H1 (cell line): Measurements from ENCODE around the gene BLNK. TPM values are rescaled to one million over a fixed set of nuclear protein-coding genes. Genes with fewer than 3 reads are reported as not detected.

Experiments
- CTCF ChIA-PET: fragments of 300-600 bp; sonication (Branson Sonifier 250); formaldehyde crosslinking; loops from one replicate; lab custom pipeline; 2021; ENCODE audit not compliant: partially characterized antibody; lab: Charles Lee
- POLR2A ChIA-PET: fragments of 300-600 bp; sonication (Branson Sonifier 250); formaldehyde crosslinking; loops from one replicate; lab custom pipeline; 2021; ENCODE audit warnings: inconsistent platforms; ENCODE audit not compliant: partially characterized antibody; lab: Charles Lee
- DNase-seq, 2 experiments: peaks; one replicate each; pipeline versions ENCODE4 v3.0.0 to v3.0.0-alpha.2; 2010 to 2022; ENCODE audit warnings: low spot score in 2 of 2, low read depth in 1 of 2, mixed read lengths in 1 of 2
- FAIRE-seq: peaks from 2 replicates; lab custom pipeline; 2011; peaks lifted over from hg19 to GRCh38; lab: Jason Lieb, UNC
- H2AFZ ChIP-seq: 2 replicates; pipeline ENCODE4 v1.8.1; 2012; ENCODE audit warnings: low read length, inconsistent platforms
- H2AK5ac ChIP-seq: 2 replicates; pipeline ENCODE4 v1.6.1; 2013; ENCODE audit warnings: low read depth, low read length
- H2BK120ac ChIP-seq: replicated peaks from 2 replicates; pipeline ENCODE3; 2013; ENCODE audit warnings: low read depth, low read length, inconsistent platforms
- H2BK12ac ChIP-seq: 2 replicates; pipeline ENCODE4 v1.6.1; 2013; ENCODE audit warnings: low read depth, low read length
- H2BK15ac ChIP-seq: 2 replicates; pipeline ENCODE4 v1.6.1; 2013; ENCODE audit warnings: low read length
- H2BK20ac ChIP-seq: 2 replicates; pipeline ENCODE4 v1.6.1; 2013; ENCODE audit warnings: low read length
- H2BK5ac ChIP-seq: 2 replicates; pipeline ENCODE4 v1.6.1; 2013; ENCODE audit warnings: low read depth, low read length
- H3K14ac ChIP-seq: 2 replicates; pipeline ENCODE4 v1.6.1; 2013; ENCODE audit warnings: inconsistent platforms; ENCODE audit not compliant: insufficient read length
- H3K18ac ChIP-seq: 2 replicates; pipeline ENCODE4 v1.6.1; 2013; ENCODE audit warnings: low read length; ENCODE audit errors: extremely low read depth
- H3K23ac ChIP-seq: 2 replicates; pipeline ENCODE4 v1.6.1; 2013; ENCODE audit warnings: inconsistent platforms; ENCODE audit not compliant: insufficient read length
- H3K23me2 ChIP-seq: 2 replicates; pipeline ENCODE4 v1.6.1; 2013; ENCODE audit warnings: low read depth, low read length
- H3K27ac ChIP-seq: 2 replicates; pipeline ENCODE4 v1.6.1; 2011; ENCODE audit warnings: low read depth, low read length, inconsistent platforms
- H3K27me3 ChIP-seq, 4 experiments: replicated peaks in 1 of 4; 1 replicate in 1 of 4; 2 replicates in 3 of 4; pipeline versions ENCODE4 v1.6.1 to v1.8.1; 2011 to 2013; ENCODE audit warnings: low read length in 3 of 4, mild to moderate bottlenecking in 3 of 4, inconsistent platforms in 2 of 4, mixed read lengths in 2 of 4, moderate library complexity in 1 of 4; ENCODE audit not compliant: control insufficient read depth in 3 of 4, insufficient read depth in 3 of 4; ENCODE audit errors: extremely low read depth in 1 of 4
- H3K36me3 ChIP-seq, 4 experiments: 2 replicates each; pipeline versions ENCODE4 v1.6.1 to v1.8.1; 2011 to 2013; ENCODE audit warnings: mild to moderate bottlenecking in 4 of 4, low read length in 3 of 4, moderate library complexity in 2 of 4, control low read depth in 1 of 4, inconsistent platforms in 1 of 4; ENCODE audit not compliant: insufficient read depth in 4 of 4, control insufficient read depth in 2 of 4
- H3K4ac ChIP-seq: replicated peaks from 2 replicates; pipeline ENCODE3; 2013; ENCODE audit warnings: low read length, low read depth, mixed read lengths, inconsistent platforms; ENCODE audit not compliant: insufficient read length
- H3K4me1 ChIP-seq, 4 experiments: replicated peaks in 1 of 4; 1 replicate in 1 of 4; 2 replicates in 3 of 4; pipeline versions ENCODE4 v1.6.1 to v1.8.1; 2011 to 2013; ENCODE audit warnings: low read length in 3 of 4, inconsistent platforms in 2 of 4, mixed read lengths in 1 of 4; ENCODE audit not compliant: insufficient read depth in 4 of 4, control insufficient read depth in 3 of 4
- H3K4me2 ChIP-seq, 2 experiments: 2 replicates each; pipeline versions ENCODE4 v1.6.1 to v1.8.1; 2011 to 2013; ENCODE audit warnings: low read depth in 2 of 2, low read length in 2 of 2, control low read depth in 1 of 2, inconsistent platforms in 1 of 2, mild to moderate bottlenecking in 1 of 2; ENCODE audit not compliant: insufficient read depth in 1 of 2
- H3K4me3 ChIP-seq, 4 experiments: fragments of 200-600, 300-600 bp in 1 of 4; sonication (generic), shearing (Covaris generic), sonication (Bioruptor Twin) in 1 of 4; 2 replicates each; pipeline versions ENCODE4 v1.5.1 to v1.8.1; 2011 to 2016; ENCODE audit warnings: low read length in 4 of 4, low read depth in 3 of 4, control low read depth in 2 of 4, inconsistent platforms in 2 of 4, mild to moderate bottlenecking in 2 of 4, mixed read lengths in 1 of 4, moderate library complexity in 1 of 4; ENCODE audit not compliant: insufficient read depth in 2 of 4; ENCODE audit errors: extremely low read depth in 1 of 4
- H3K56ac ChIP-seq: replicated peaks from 2 replicates; pipeline ENCODE3; 2013; ENCODE audit warnings: low read depth, mild to moderate bottlenecking, mixed read lengths, low read length, inconsistent platforms; ENCODE audit not compliant: insufficient read length
- H3K79me1 ChIP-seq: 2 replicates; pipeline ENCODE4 v1.6.1; 2013; ENCODE audit warnings: low read depth, low read length, control low read depth
- H3K79me2 ChIP-seq, 2 experiments: 2 replicates each; pipeline versions ENCODE4 v1.6.1 to v1.8.1; 2012 to 2013; ENCODE audit warnings: low read length in 2 of 2, mild to moderate bottlenecking in 2 of 2, inconsistent platforms in 1 of 2; ENCODE audit not compliant: insufficient read depth in 2 of 2, control insufficient read depth in 1 of 2
- H3K9ac ChIP-seq, 4 experiments: replicated peaks in 1 of 4; 1 replicate in 1 of 4; 2 replicates in 3 of 4; pipeline versions ENCODE4 v1.6.1 to v1.8.1; 2011 to 2013; ENCODE audit warnings: low read depth in 3 of 4, low read length in 3 of 4, control low read depth in 2 of 4, mild to moderate bottlenecking in 2 of 4, moderate library complexity in 2 of 4, inconsistent platforms in 1 of 4; ENCODE audit errors: extremely low read depth in 1 of 4
- H3K9me3 ChIP-seq, 2 experiments: 2 replicates each; pipeline versions ENCODE4 v1.6.1 to v1.8.1; 2012 to 2013; ENCODE audit warnings: mild to moderate bottlenecking in 2 of 2, moderate library complexity in 2 of 2, control low read depth in 1 of 2, inconsistent platforms in 1 of 2, low read depth in 1 of 2, low read length in 1 of 2, mixed read lengths in 1 of 2; ENCODE audit not compliant: insufficient read depth in 2 of 2
- H4K20me1 ChIP-seq, 2 experiments: replicated peaks in 1 of 2; 2 replicates each; pipeline versions ENCODE3 to v1.8.1; 2011 to 2013; ENCODE audit warnings: inconsistent platforms in 2 of 2, low read length in 2 of 2, mild to moderate bottlenecking in 1 of 2; ENCODE audit not compliant: insufficient read depth in 2 of 2, control insufficient read depth in 1 of 2
- H4K5ac ChIP-seq: 2 replicates; pipeline ENCODE4 v1.6.1; 2013; ENCODE audit warnings: low read length, low read depth, mixed read lengths, inconsistent platforms; ENCODE audit not compliant: insufficient read length
- H4K8ac ChIP-seq: 2 replicates; pipeline ENCODE4 v1.8.0; 2013; ENCODE audit warnings: mild to moderate bottlenecking, moderate library complexity, low read length, inconsistent platforms; ENCODE audit not compliant: insufficient read depth; ENCODE audit errors: extremely low read depth
- H4K91ac ChIP-seq: replicated peaks from 2 replicates; pipeline ENCODE3; 2013; ENCODE audit warnings: low read length, mixed read lengths, inconsistent platforms; ENCODE audit not compliant: insufficient read length
- CEBPB ChIP-seq: IDR thresholded peaks from 2 replicates; pipeline ENCODE4 v1.6.1; 2012; ENCODE audit warnings: low read depth, low read length
- EGR1 ChIP-seq: IDR thresholded peaks from 2 replicates; pipeline ENCODE4 v1.6.1; 2011; ENCODE audit warnings: low read depth, low read length, borderline replicate concordance
- RAD21 ChIP-seq, 2 experiments: IDR thresholded peaks in 1 of 2; conservative IDR thresholded peaks in 1 of 2; 2 replicates each; pipeline ENCODE4 v1.6.1; 2011; ENCODE audit warnings: low read depth in 2 of 2, low read length in 2 of 2, improper control_type of control experiment in 1 of 2, inconsistent platforms in 1 of 2, mild to moderate bottlenecking in 1 of 2, moderate library complexity in 1 of 2
- RFX5 ChIP-seq: IDR thresholded peaks from 2 replicates; pipeline ENCODE4 v1.6.1; 2011; ENCODE audit warnings: low read depth, low read length, improper control_type of control experiment, borderline replicate concordance
- SP1 ChIP-seq: IDR thresholded peaks from 2 replicates; pipeline ENCODE4 v1.6.1; 2011; ENCODE audit warnings: low read depth, low read length
- TEAD4 ChIP-seq: IDR thresholded peaks from 2 replicates; pipeline ENCODE4 v1.6.1; 2012; ENCODE audit warnings: low read depth, low read length, inconsistent platforms, mixed read lengths
- WGBS, 2 experiments: shearing (Covaris generic) in 1 of 2; methylation state at CpG; one replicate each; pipeline versions ENCODE4 v1.1.6 to v1.1.7; 2013 to 2015; ENCODE audit warnings: low lambda C conversion rate in 2 of 2, mixed read lengths in 2 of 2, inconsistent platforms in 1 of 2, low coverage in 1 of 2, missing lambda C conversion rate in 1 of 2; ENCODE audit not compliant: insufficient replicate concordance in 2 of 2, insufficient coverage in 1 of 2, insufficient read length in 1 of 2; ENCODE audit errors: extremely low coverage in 1 of 2, missing lambda C conversion rate in 1 of 2; 5-methylcytosine and 5-hydroxymethylcytosine counted together
- polyA plus RNA-seq, 7 experiments: library from polyadenylated mRNA; depleted of rRNA in 3 of 7; stranded (reverse) in 5 of 7; unstranded in 2 of 7; fragments of >200 nt in 5 of 7; fragments of 200-250 nt in 2 of 7; gene quantifications; 1 replicate in 5 of 7; 2 replicates in 1 of 7; 4 replicates in 1 of 7; pipeline versions ENCODE4 v1.2.1 to v1.2.3, GENCODE V29; 2011 to 2013; ENCODE audit warnings: missing spikeins in 2 of 7, mixed read lengths in 2 of 7
- total RNA-seq: library from RNA; stranded (reverse); fragmentation: NEBNext Ultra II Directional; extraction: Animal tissue kit (Norgen Biotek cat#: 25700); gene quantifications from 2 replicates; pipeline ENCODE4 v1.2.1, GENCODE V29; 2021
- TF ChIP-seq, protein P1 (sequence below): IDR thresholded peaks from 2 replicates; pipeline ENCODE4 v1.6.1; 2012; ENCODE audit warnings: inconsistent platforms
- TF ChIP-seq, protein P2 (sequence below): IDR thresholded peaks from 2 replicates; pipeline ENCODE4 v1.6.1; 2012; ENCODE audit warnings: low read length, inconsistent platforms

BLNK gene
- total and polyA plus RNA-seq, 2 of the 8 experiments (the other 6 are each of a cell fraction or from before 2014, with no cell fraction given): not detected

DNA sequence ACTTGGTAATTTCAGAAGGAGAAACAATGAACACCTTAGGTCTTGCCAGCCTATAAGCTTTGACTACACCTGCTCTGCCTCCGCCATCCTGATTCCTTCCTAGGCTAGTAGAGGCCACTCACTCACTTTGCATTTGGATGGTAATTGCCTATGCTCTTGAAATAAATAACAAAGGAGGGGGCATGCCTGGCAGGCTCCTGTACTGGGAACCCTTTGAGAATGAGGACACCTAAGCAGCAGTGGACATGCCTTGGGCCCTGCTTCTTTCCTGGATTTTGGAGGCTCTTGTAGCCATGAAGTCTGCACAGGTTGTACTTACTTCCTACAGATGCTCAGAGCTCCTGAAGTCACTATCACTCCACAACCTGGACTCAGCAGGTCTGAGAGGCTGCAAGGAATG lies 65.8 kb downstream of the BLNK start:
- Histone ChIP-seq H2BK120ac (no peak overlapping the region), H2BK15ac (no peak overlapping the region), H4K91ac (no peak overlapping the region), H3K27ac (no peak overlapping the region), H2BK12ac (no peak overlapping the region), H3K9me3 (no peaks in the 10 kb centered on the region), H3K23ac (no peak overlapping the region), H4K5ac (no peak overlapping the region), H3K4me2 (peak overlapping the region in 1 of 2 experiments; percentile 52; a peak in 2 of 4 replicates), H2BK5ac (no peak overlapping the region), H3K9ac (no peak overlapping the region), H2BK20ac (no peak overlapping the region), H3K18ac (0 out of 2 replicates have a peak overlapping the region, but pooled peaks have one; percentile 10), H3K79me2 (no peaks in the 10 kb centered on the region), H3K4me1 (peaks cover 4 to 7% (median 6%) of the 10 kb centered on the region in 4 experiments; a peak in 6 of 7 replicates), H2AK5ac (no peak overlapping the region), H3K4ac (no peak overlapping the region), H2AFZ (peak overlapping the region; percentile 19; the same call in 1 of the 2 replicates), H3K4me3 (no peak overlapping the region), H3K36me3 (no peaks in the 10 kb centered on the region), H4K8ac (no peak overlapping the region), H4K20me1 (no peaks in the 10 kb centered on the region), H3K56ac (no peak overlapping the region), H3K79me1 (no peaks in the 10 kb centered on the region), H3K27me3 (no peaks in the 10 kb centered on the region), H3K14ac (no peak overlapping the region), H3K23me2 (no peaks in the 10 kb centered on the region)
- FAIRE-seq (peak; percentile 58), DNase-seq (no peak)
- CTCF ChIA-PET: no interaction called here
- TF ChIP-seq EGR1: no peak
- TF ChIP-seq, protein P1, sequence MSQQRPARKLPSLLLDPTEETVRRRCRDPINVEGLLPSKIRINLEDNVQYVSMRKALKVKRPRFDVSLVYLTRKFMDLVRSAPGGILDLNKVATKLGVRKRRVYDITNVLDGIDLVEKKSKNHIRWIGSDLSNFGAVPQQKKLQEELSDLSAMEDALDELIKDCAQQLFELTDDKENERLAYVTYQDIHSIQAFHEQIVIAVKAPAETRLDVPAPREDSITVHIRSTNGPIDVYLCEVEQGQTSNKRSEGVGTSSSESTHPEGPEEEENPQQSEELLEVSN: no peak
- no peak for TF ChIP-seq RFX5
- no peak for TF ChIP-seq SP1
- no peak for TF ChIP-seq TEAD4
- TF ChIP-seq RAD21 (IDR thresholded peaks at IDR 0.05 in 1 of 2, conservative IDR thresholded peaks at IDR 0.05 in 1 of 2; ENCODE audit: low read depth in 2 of 2, low read length in 2 of 2): no peak
- TF ChIP-seq, protein P2, sequence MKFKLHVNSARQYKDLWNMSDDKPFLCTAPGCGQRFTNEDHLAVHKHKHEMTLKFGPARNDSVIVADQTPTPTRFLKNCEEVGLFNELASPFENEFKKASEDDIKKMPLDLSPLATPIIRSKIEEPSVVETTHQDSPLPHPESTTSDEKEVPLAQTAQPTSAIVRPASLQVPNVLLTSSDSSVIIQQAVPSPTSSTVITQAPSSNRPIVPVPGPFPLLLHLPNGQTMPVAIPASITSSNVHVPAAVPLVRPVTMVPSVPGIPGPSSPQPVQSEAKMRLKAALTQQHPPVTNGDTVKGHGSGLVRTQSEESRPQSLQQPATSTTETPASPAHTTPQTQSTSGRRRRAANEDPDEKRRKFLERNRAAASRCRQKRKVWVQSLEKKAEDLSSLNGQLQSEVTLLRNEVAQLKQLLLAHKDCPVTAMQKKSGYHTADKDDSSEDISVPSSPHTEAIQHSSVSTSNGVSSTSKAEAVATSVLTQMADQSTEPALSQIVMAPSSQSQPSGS: no peak
- no peak for TF ChIP-seq CEBPB
- WGBS, 2 experiments: 67% methylated on average over 1 of the region's 1 CpG; no CpG with 5 or more reads in 1 of the 2 experiments
- POLR2A ChIA-PET: interaction anchor here (1.6 kb wide), 1 partner anchor 12 kb away, joined by 4 read pairs; no protein-coding TSS in a partner anchor
